BLaER1 (cell line): Measurements from ENCODE around the gene PTCH2.

Experiments
- H3K27ac ChIP-seq: shearing (Covaris generic); formaldehyde crosslinking; 2 replicates; pipeline ENCODE4 v1.8.1; 2022
- H3K27me3 ChIP-seq: shearing (Covaris generic); formaldehyde crosslinking; 2 replicates; pipeline ENCODE4 v1.8.1; 2022
- H3K36me3 ChIP-seq: shearing (Covaris generic); formaldehyde crosslinking; 2 replicates; pipeline ENCODE4 v1.8.1; 2022
- H3K4me1 ChIP-seq: shearing (Covaris generic); formaldehyde crosslinking; 2 replicates; pipeline ENCODE4 v1.8.1; 2022
- H3K4me2 ChIP-seq: shearing (Covaris generic); formaldehyde crosslinking; 2 replicates; pipeline ENCODE4 v1.8.1; 2022
- H3K4me3 ChIP-seq: shearing (Covaris generic); formaldehyde crosslinking; 2 replicates; pipeline ENCODE4 v1.8.1; 2022
- H3K9ac ChIP-seq: shearing (Covaris generic); formaldehyde crosslinking; 2 replicates; pipeline ENCODE4 v1.8.1; 2022
- H3K9me3 ChIP-seq: shearing (Covaris generic); formaldehyde crosslinking; 2 replicates; pipeline ENCODE4 v1.8.1; 2022
- H4K20me1 ChIP-seq: shearing (Covaris generic); formaldehyde crosslinking; 2 replicates; pipeline ENCODE4 v1.8.1; 2022
- Cebpa-rat ChIP-seq: shearing (Covaris generic); IDR thresholded peaks from 2 replicates; pipeline ENCODE4 v1.8.1; 2022

PTCH2 gene

DNA sequence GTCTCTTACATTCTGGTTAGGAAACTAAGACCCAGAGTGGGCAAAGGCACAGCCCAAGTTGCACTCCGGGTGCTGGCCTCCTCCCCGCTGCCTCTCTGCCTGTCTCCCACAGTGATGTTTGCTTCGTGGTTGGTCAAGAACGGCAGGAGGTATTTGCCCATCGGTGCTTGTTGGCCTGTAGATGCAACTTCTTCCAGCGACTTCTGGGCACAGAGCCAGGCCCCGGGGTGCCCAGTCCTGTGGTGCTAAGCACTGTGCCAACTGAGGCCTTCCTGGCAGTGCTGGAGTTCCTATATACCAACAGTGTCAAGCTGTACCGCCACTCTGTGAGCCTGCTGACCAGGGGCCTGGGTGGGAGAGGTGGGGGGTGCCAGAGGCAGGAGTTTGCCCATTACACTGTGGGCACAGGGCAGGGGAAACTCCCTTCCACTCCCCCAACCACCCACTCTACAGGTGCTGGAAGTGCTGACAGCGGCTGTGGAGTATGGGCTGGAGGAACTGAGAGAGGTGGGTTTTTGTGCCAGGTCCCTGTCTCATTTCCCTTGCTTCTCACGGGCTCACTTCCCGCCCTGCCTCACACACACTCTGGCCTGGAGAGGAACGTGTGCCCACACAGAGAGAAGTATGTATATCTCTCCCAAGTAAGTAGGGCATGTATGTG lies 32.8 kb downstream of the PTCH2 start:
- Histone ChIP-seq H4K20me1 (no peaks in the 10 kb centered on the region), H3K4me1 (peaks cover 95% of the 10 kb centered on the region), H3K27ac (peak overlapping the region; percentile 98), H3K27me3 (no peaks in the 10 kb centered on the region), H3K4me2 (peak overlapping the region; percentile 79), H3K9ac (peak overlapping the region; percentile 56), H3K36me3 (peaks cover 18% of the 10 kb centered on the region), H3K4me3 (no peak overlapping the region), H3K9me3 (no peaks in the 10 kb centered on the region)
- no peak for TF ChIP-seq Cebpa-rat

DNA sequence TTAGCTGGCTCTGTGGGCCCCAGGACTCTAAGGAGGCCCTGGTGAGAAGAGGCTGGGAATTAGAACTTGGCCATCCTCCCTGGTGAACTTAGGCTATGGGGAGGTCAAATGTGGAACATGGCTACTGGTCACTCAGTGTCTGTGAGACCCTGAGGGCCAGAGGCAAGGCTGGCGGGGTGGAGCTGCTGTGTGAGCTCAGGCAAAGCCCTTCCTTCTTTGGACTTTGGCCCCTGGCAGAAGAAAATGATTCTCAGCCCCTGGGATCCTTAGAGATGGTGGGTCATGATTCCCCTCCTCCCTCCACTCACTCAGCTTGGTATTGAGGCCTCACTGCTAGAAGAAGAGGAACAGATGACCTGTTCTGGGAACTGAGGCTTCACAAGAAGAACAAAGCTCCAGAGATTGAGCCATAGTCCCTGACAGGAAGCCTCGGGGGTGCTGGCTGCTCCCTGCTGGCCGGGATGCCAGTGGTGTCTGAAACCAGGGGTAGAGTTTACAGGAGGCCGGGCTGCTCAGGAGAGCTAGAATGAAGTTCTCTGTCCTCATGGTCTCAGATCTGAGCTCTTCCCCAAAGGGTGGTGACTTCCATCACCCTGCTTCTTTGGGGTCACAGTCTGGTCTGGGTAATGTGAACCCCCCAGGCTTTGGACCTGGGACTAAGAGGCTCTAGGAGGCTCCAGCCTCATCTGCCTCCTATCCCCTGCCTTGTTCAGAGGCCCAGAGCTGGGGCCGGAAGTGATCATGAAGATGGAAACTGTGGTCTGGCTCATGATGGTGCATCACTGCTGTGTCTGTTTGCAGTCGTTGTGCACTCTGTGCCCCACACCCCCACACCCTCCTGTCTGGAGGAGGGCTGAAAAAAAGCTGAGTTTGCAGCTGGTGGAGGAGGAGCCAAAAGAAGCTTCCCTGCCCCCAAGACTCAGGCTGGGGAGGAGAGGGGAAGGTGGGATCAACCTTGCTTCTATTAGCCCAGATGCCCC lies 33.8 kb downstream of the PTCH2 start:
- H3K9me3 ChIP-seq, result no peaks in the 10 kb centered on the region
- no peaks in the 10 kb centered on the region for H3K27me3 ChIP-seq
- peaks cover 28% of the 10 kb centered on the region for H3K36me3 ChIP-seq
- H4K20me1 ChIP-seq, result no peaks in the 10 kb centered on the region
- no peak for TF ChIP-seq Cebpa-rat
- H3K27ac ChIP-seq, result peak overlapping the region; percentile 98
- H3K9ac ChIP-seq, result peak overlapping the region; percentile 78
- peak overlapping the region; percentile 49 for H3K4me3 ChIP-seq
- H3K4me1 ChIP-seq, result peaks cover 88% of the 10 kb centered on the region
- peak overlapping the region; percentile 79 for H3K4me2 ChIP-seq

DNA sequence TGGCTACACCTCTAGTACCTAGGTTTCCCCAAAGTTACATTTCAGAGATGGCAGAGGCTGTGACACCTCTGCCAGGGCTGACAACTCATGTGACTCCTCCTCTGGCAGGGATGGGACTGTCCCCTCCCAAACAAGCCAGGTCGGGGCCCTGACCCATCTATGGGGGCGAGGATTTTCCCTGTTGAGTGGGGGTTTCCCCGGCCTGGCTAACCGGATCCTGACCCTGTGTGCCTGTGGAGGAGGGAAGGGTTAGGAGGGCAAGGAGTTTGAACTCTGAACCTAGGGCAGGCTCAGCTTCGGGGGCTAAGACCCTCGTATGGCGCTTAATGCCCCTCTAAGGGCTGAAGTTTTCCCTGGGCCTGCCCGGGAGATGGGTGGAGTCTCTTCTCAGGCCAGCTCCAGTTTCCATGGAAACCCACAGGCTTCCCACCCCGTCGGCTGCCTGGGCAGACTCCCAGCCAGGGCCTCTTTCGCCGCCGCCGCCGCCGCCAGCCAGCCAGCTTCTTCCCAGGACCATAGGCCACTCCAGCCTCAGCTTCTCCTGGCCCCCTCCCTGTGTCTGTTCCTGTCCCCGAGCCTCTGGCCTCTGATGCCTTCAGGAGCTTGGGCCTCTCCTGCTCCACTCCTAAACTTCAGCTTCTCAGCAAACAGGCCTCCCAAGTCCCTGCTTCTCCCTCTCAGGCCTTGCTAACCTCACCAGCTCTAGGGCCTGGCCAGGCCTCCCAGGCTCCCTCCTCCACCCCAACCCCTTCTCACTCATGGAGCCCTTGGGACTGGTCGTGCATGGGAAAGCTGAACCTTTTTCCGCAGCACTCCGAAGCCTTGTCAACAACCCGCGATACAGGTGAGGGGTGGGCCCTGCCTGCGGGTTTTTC lies 34.8 kb downstream of the PTCH2 start, which contains the start of gene BTBD19:
Gene BTBD19 (plus strand): TSS at position 461 of the 875 bp plus-strand sequence. CDS start 298 bp downstream, at position 759.
- Histone ChIP-seq H3K36me3 (peaks cover 37% of the 10 kb centered on the region), H4K20me1 (no peaks in the 10 kb centered on the region), H3K4me1 (peaks cover 84% of the 10 kb centered on the region), H3K27ac (peak within 1 kb of the TSS; percentile 98), H3K4me3 (peak within 1 kb of the TSS; percentile 49), H3K9ac (peak within 1 kb of the TSS; percentile 78), H3K9me3 (no peaks in the 10 kb centered on the region), H3K4me2 (peak within 1 kb of the TSS; percentile 79), H3K27me3 (no peaks in the 10 kb centered on the region)
- no peak for TF ChIP-seq Cebpa-rat

DNA sequence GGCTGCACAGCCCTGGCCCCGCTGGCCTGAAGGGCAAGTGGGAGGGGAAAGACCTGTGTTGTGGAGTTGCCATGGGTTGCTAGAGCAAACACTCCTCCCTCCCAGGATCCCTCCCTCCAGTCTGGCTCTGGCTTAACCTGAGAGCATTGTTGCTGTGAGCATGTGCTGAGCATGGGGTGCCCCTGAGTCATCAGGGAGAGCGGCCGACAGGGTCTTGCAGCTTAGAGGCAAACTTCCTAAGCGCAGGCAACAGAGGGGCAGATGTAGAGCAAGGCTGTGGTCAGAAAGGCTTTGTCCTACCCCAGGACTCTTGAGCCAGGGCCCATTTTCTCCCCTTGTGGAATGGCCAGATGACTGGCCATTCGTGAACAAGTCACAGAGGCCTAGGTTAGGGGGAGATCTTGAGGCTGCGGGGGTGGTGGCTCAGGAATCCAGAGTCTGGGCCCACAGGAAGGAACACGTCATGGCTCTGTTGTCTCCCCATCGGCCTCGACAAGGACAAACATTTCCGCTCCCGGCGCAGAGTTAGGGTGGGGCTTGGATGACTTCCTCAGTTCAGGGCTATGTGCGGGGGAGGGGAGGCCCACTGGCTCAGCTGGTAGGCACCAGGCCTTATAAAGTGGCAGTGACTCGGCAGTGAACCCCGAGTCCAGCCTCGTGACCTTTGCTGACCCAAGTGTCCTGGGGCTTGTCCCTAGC lies 35.5 kb downstream of the PTCH2 start:
- no peaks in the 10 kb centered on the region for H3K27me3 ChIP-seq
- H3K9ac ChIP-seq, result peak overlapping the region; percentile 78
- H3K27ac ChIP-seq, result peak overlapping the region; percentile 98
- H3K9me3 ChIP-seq, result no peaks in the 10 kb centered on the region
- H3K4me2 ChIP-seq, result peak overlapping the region; percentile 79
- peak overlapping the region; percentile 49 for H3K4me3 ChIP-seq
- peaks cover 45% of the 10 kb centered on the region for H3K36me3 ChIP-seq
- no peaks in the 10 kb centered on the region for H4K20me1 ChIP-seq
- TF ChIP-seq Cebpa-rat, result no peak
- peaks cover 84% of the 10 kb centered on the region for H3K4me1 ChIP-seq

DNA sequence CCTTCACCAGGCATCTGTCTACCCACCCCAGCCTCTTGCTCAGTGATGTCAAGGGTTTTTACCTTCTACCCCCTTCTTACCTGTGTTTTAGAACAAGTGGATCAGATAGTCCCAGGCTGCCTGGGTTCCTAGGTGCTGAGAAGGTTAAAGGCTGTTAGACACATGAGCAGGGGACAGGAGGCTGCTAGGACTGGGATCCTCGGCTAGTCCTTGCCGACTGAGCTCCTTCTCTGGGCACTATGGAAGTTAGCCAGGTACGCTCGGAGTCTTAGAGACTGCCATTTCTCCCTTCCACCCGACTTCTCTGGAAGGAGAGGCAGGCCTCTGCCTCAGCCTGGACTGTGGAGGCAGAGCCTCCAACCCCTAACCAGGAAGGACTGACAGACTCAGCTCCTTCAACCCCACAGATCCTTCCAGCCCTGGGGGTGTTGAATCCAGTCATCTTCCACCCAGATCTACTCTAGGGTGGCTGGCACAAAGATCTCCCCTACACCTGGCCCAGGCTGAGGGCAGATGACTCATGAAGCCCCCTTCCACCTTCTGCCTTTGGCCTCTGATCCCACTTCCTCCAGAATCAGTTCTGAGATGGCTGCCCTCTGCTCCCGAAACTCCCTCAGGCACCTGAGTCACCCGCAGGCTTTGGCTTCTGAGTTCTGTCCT lies 36.2 kb downstream of the PTCH2 start, which contains the start of gene DYNLT4:
Gene DYNLT4 (minus strand): TSS at position 648 of the 660 bp plus-strand sequence. CDS start 683 bp downstream, outside the sequence.
- Histone ChIP-seq H4K20me1 (no peaks in the 10 kb centered on the region), H3K9me3 (no peaks in the 10 kb centered on the region), H3K9ac (peak within 1 kb of the TSS; percentile 78), H3K4me1 (peaks cover 85% of the 10 kb centered on the region), H3K4me3 (peak within 1 kb of the TSS; percentile 49), H3K36me3 (peaks cover 52% of the 10 kb centered on the region), H3K27ac (peak within 1 kb of the TSS; percentile 98), H3K27me3 (no peaks in the 10 kb centered on the region), H3K4me2 (peak within 1 kb of the TSS; percentile 79)
- TF ChIP-seq Cebpa-rat, result no peak

DNA sequence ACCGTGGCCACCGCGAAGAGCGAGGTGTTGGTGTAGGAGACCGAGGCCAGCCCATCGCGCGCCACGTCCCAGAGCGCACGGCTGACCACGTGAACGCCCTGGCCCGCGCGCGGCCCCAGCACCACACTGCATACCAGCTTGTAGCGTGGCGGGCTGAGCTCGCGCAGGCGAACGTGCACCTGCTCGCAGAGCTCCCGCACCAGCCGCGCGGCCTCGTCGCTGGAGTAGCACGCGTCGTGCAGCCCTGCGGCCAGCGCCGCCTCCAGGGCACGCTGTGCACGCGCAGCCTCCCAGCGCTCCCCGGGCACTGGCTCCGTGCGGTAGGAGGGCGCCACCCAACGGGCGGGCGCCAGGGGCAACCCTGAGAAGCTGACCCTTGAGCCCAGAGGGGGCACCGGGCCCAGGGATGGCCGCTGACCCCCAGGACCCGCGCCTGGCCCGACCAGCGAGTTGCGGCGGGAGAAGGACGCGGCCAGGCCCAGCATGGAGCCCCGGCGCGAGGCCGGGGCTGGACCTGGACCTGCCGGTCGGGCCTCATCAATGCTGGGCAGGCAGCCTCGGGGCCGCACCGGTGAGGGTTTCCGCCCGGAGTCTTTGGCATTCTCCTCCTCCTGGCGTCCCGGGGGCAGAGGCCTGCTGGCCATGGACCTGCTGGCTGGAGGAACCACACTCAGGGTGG lies 36.9 kb downstream of the PTCH2 start:
- H3K27ac ChIP-seq, result peak overlapping the region; percentile 98
- H4K20me1 ChIP-seq, result no peaks in the 10 kb centered on the region
- no peak for TF ChIP-seq Cebpa-rat
- no peaks in the 10 kb centered on the region for H3K9me3 ChIP-seq
- no peak overlapping the region for H3K4me3 ChIP-seq
- H3K4me1 ChIP-seq, result peaks cover 83% of the 10 kb centered on the region
- H3K27me3 ChIP-seq, result no peaks in the 10 kb centered on the region
- peak overlapping the region; percentile 78; the same call in 1 of the 2 replicates for H3K9ac ChIP-seq
- H3K36me3 ChIP-seq, result peaks cover 53% of the 10 kb centered on the region
- H3K4me2 ChIP-seq, result peak overlapping the region; percentile 79

DNA sequence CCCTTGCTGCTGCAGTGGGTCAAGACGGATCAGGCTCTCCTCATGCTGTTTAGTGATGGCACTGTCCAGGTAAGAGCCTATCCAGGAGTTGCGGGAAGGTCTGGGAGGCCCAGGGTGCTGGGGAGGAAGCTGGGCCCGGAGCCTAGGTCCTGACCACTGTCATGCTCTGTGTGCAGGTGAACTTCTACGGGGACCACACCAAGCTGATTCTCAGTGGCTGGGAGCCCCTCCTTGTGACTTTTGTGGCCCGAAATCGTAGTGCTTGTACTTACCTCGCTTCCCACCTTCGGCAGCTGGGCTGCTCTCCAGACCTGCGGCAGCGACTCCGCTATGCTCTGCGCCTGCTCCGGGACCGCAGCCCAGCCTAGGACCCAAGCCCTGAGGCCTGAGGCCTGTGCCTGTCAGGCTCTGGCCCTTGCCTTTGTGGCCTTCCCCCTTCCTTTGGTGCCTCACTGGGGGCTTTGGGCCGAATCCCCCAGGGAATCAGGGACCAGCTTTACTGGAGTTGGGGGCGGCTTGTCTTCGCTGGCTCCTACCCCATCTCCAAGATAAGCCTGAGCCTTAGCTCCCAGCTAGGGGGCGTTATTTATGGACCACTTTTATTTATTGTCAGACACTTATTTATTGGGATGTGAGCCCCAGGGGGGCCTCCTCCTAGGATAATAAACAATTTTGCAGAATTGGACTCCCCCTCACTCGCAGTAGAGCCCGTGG lies 37.6 kb downstream of the PTCH2 start:
- Histone ChIP-seq H4K20me1 (no peaks in the 10 kb centered on the region), H3K9me3 (no peaks in the 10 kb centered on the region), H3K4me1 (peaks cover 81% of the 10 kb centered on the region), H3K27ac (0 out of 2 replicates have a peak overlapping the region, but pooled peaks have one; percentile 30), H3K27me3 (no peaks in the 10 kb centered on the region), H3K9ac (no peak overlapping the region), H3K36me3 (peaks cover 53% of the 10 kb centered on the region), H3K4me2 (no peak overlapping the region), H3K4me3 (no peak overlapping the region)
- TF ChIP-seq Cebpa-rat, result no peak
